Neural progenitor cell (in vitro differentiated cells): ENCODE data around the gene TRIM69. TPM values are rescaled to one million over a fixed set of nuclear protein-coding genes. Genes with fewer than 3 reads are reported as not detected.
"Not testable (repeated sequence)": the region's sequence is repeated elsewhere in the genome, so short reads cannot be mapped to it uniquely, and the experiment has no call there.

Experiments
- DNase-seq: peaks from one replicate; pipeline ENCODE4 v3.0.0-alpha.2; 2016; ENCODE audit warnings: low spot score
- H2AFZ ChIP-seq: fragments of 200-600 bp; sonication (generic); replicated peaks from 2 replicates; pipeline ENCODE4 v1.6.1; 2016; ENCODE audit warnings: antibody characterized with exemption
- H3F3A ChIP-seq: fragments of 200-600 bp; sonication (generic); 2 replicates; pipeline ENCODE4 v1.6.1; 2016; ENCODE audit warnings: antibody characterized with exemption, low read depth
- H3K27ac ChIP-seq: fragments of 200-600 bp; sonication (generic); 2 replicates; pipeline ENCODE4 v1.5.1; 2016; ENCODE audit warnings: mild to moderate bottlenecking
- H3K27me3 ChIP-seq: fragments of 200-600 bp; sonication (generic); 2 replicates; pipeline ENCODE4 v1.6.1; 2016; ENCODE audit warnings: mild to moderate bottlenecking, moderate library complexity
- H3K36me3 ChIP-seq: fragments of 200-600 bp; sonication (generic); 2 replicates; pipeline ENCODE4 v1.5.1; 2016
- H3K4me1 ChIP-seq: fragments of 200-600 bp; sonication (generic); 2 replicates; pipeline ENCODE4 v1.6.1; 2016; ENCODE audit warnings: mixed run types
- H3K4me2 ChIP-seq: fragments of 200-600 bp; sonication (generic); 2 replicates; pipeline ENCODE4 v1.6.1; 2016
- H3K4me3 ChIP-seq: fragments of 200-600 bp; sonication (generic); 2 replicates; pipeline ENCODE4 v1.5.1; 2016
- H3K79me2 ChIP-seq: fragments of 200-600 bp; sonication (generic); 2 replicates; pipeline ENCODE4 v1.6.1; 2016; ENCODE audit warnings: low read depth
- H3K9ac ChIP-seq: fragments of 200-600 bp; sonication (generic); 2 replicates; pipeline ENCODE4 v1.6.1; 2016
- H3K9me3 ChIP-seq: fragments of 200-600 bp; sonication (generic); 2 replicates; pipeline ENCODE4 v1.5.1; 2016; ENCODE audit warnings: low read depth
- H4K20me1 ChIP-seq: fragments of 200-600 bp; sonication (generic); 2 replicates; pipeline ENCODE4 v1.6.1; 2016; ENCODE audit warnings: low read depth
- H3K27ac Mint-ChIP-seq: 3 replicates; pipeline ENCODE4 v1.8.0; 2021; ENCODE audit warnings: mixed read lengths
- H3K27me3 Mint-ChIP-seq: 2 replicates; pipeline ENCODE4 v1.8.0; 2022; ENCODE audit warnings: low read depth, mild to moderate bottlenecking, inconsistent platforms, moderate library complexity, mixed read lengths; ENCODE audit not compliant: insufficient read depth
- H3K36me3 Mint-ChIP-seq: 3 replicates; pipeline ENCODE4 v1.8.0; 2021; ENCODE audit warnings: mixed read lengths
- H3K4me1 Mint-ChIP-seq: 3 replicates; pipeline ENCODE4 v1.8.0; 2021; ENCODE audit warnings: mixed read lengths
- H3K4me3 Mint-ChIP-seq: 3 replicates; pipeline ENCODE4 v1.8.0; 2021; ENCODE audit warnings: mild to moderate bottlenecking, moderate library complexity, mixed read lengths
- H3K9me3 Mint-ChIP-seq: 3 replicates; pipeline ENCODE4 v1.8.0; 2020; ENCODE audit warnings: mixed read lengths
- CTCF ChIP-seq: fragments of 200-600 bp; sonication (generic); IDR thresholded peaks from 2 replicates; pipeline ENCODE4 v1.5.1; 2017; ENCODE audit warnings: antibody characterized with exemption, mild to moderate bottlenecking
- EZH2 ChIP-seq: fragments of 200-600 bp; sonication (generic); IDR thresholded peaks from 2 replicates; pipeline ENCODE4 v1.6.1; 2017; ENCODE audit warnings: antibody characterized with exemption, mild to moderate bottlenecking, moderate library complexity
- EZH2phosphoT487 ChIP-seq: fragments of 200-600 bp; sonication (generic); IDR thresholded peaks from 2 replicates; pipeline ENCODE4 v1.6.1; 2017; ENCODE audit warnings: antibody characterized with exemption
- total RNA-seq: library from RNA; depleted of rRNA; stranded (reverse); fragments of >200 nt; gene quantifications from 2 replicates; pipeline ENCODE4 v1.2.3, GENCODE V29; 2015; ENCODE audit warnings: low replicate concordance

The TRIM69 gene, protein sequence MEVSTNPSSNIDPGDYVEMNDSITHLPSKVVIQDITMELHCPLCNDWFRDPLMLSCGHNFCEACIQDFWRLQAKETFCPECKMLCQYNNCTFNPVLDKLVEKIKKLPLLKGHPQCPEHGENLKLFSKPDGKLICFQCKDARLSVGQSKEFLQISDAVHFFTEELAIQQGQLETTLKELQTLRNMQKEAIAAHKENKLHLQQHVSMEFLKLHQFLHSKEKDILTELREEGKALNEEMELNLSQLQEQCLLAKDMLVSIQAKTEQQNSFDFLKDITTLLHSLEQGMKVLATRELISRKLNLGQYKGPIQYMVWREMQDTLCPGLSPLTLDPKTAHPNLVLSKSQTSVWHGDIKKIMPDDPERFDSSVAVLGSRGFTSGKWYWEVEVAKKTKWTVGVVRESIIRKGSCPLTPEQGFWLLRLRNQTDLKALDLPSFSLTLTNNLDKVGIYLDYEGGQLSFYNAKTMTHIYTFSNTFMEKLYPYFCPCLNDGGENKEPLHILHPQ
- 0.46 and 0.51 TPM in 2 replicates for total RNA-seq

- no peak for DNase-seq
- H3K27ac ChIP-seq, result no peak within 1 kb of the TSS
- peak within 1 kb of the TSS; percentile 89 for H3K27ac Mint-ChIP-seq
Measured at GRCh38 chr15:44736181-44736765, at the start of gene TRIM69. TSS of gene TRIM69 (plus strand) at chr15:44736528. CDS start at chr15:44736705, 177 bp downstream.

DNA sequence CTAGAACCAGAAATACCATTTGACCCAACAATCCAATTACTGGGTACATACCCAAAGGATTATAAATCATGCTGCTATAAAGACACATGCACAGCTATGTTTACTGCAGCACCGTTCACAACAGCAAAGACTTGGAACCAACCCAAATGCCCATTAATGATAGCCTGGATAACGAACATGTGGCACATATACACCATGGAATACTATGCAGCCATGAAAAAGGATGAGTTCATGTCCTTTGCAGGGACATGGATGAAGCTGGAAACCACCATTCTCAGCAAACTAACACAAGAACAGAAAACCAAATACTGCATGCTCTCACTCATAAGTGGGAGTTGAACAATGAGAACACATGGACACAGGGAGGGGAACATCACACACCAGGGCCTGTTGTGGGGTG lies 47.0 kb upstream of the TRIM69 start:
- not testable (repeated sequence) for H3K27ac Mint-ChIP-seq, H3K36me3 ChIP-seq, DNase-seq, H3K4me1 ChIP-seq, H3K4me3 ChIP-seq, H3K27ac ChIP-seq, H3K27me3 ChIP-seq, H3K9ac ChIP-seq, H3K9me3 Mint-ChIP-seq, H2AFZ ChIP-seq, H3K4me1 Mint-ChIP-seq, H3K4me3 Mint-ChIP-seq, H3K79me2 ChIP-seq, H3K36me3 Mint-ChIP-seq, H3K4me2 ChIP-seq, H3F3A ChIP-seq, H3K9me3 ChIP-seq, H3K27me3 Mint-ChIP-seq, H4K20me1 ChIP-seq

More at GRCh38 chr15:44736181-44736765, at the start of gene TRIM69:
- no peak within 1 kb of the TSS for H3K4me3 Mint-ChIP-seq
- Histone ChIP-seq H4K20me1 (no peaks in the 10 kb centered on the region), H3K27me3 (no peaks in the 10 kb centered on the region), H3K9me3 (no peaks in the 10 kb centered on the region), H3K9ac (no peak within 1 kb of the TSS), H3K4me1 (no peaks in the 10 kb centered on the region), H3K4me3 (no peak within 1 kb of the TSS), H3K4me2 (no peak within 1 kb of the TSS), H3K79me2 (no peaks in the 10 kb centered on the region), H3K36me3 (no peaks in the 10 kb centered on the region), H2AFZ (no peak within 1 kb of the TSS), H3F3A (no peaks in the 10 kb centered on the region)
- peaks cover 12% of the 10 kb centered on the region for H3K4me1 Mint-ChIP-seq
- no peaks in the 10 kb centered on the region for H3K27me3 Mint-ChIP-seq
- TF ChIP-seq CTCF, result no peak
- no peak for TF ChIP-seq EZH2phosphoT487
- TF ChIP-seq EZH2, result no peak
- peaks cover 5% of the 10 kb centered on the region for H3K9me3 Mint-ChIP-seq
- peaks cover 13% of the 10 kb centered on the region for H3K36me3 Mint-ChIP-seq

- not testable (repeated sequence) for H3K4me1 Mint-ChIP-seq, H3K4me2 ChIP-seq, H3K36me3 Mint-ChIP-seq, H3K27me3 ChIP-seq, H3K4me3 ChIP-seq, H2AFZ ChIP-seq, H3K27me3 Mint-ChIP-seq, H3K9me3 ChIP-seq, H3K4me1 ChIP-seq, H3K36me3 ChIP-seq, H3K27ac Mint-ChIP-seq, H4K20me1 ChIP-seq, H3F3A ChIP-seq, H3K27ac ChIP-seq, H3K4me3 Mint-ChIP-seq, H3K9ac ChIP-seq, DNase-seq, H3K79me2 ChIP-seq, H3K9me3 Mint-ChIP-seq
Measured at GRCh38 chr15:44690245-44690644, 46.1 kb upstream of the TRIM69 start.

DNA sequence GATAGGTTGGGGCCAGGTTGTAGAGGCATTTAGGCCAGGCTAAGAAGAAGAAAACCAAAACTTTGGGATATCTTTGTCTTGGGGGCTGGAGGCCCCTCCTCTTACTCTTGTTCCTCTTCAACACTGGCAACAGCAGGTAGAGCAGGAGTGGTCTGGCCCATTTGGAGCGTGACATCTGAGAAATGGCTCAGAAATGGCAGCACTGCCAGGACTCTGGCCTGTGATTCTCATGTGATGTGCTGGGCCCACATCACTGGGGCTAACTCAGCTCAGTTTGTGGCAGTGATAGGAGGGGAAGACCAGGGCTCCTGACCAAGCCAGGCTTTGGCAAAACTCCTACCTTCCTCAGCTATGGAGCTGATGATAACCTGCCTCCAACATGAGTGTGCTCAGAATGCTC lies 43.7 kb upstream of the TRIM69 start:
- peaks cover 2% of the 10 kb centered on the region for H3K27me3 Mint-ChIP-seq
- Histone ChIP-seq H4K20me1 (no peaks in the 10 kb centered on the region), H3K79me2 (no peaks in the 10 kb centered on the region), H3K4me3 (no peak overlapping the region), H3K36me3 (no peaks in the 10 kb centered on the region), H2AFZ (no peak overlapping the region), H3K9ac (no peak overlapping the region), H3K4me1 (no peaks in the 10 kb centered on the region), H3K9me3 (no peaks in the 10 kb centered on the region), H3K27me3 (no peaks in the 10 kb centered on the region), H3K27ac (no peak overlapping the region), H3F3A (no peaks in the 10 kb centered on the region), H3K4me2 (no peak overlapping the region)
- no peak for DNase-seq
- H3K4me1 Mint-ChIP-seq, result no peaks in the 10 kb centered on the region
- H3K4me3 Mint-ChIP-seq, result no peak overlapping the region
- H3K36me3 Mint-ChIP-seq, result no peaks in the 10 kb centered on the region
- peaks cover 6% of the 10 kb centered on the region for H3K9me3 Mint-ChIP-seq
- no peak overlapping the region for H3K27ac Mint-ChIP-seq
- TF ChIP-seq CTCF, result no peak
